ENCODE results near the gene PLXNA2.

PLXNA2 gene

DNA sequence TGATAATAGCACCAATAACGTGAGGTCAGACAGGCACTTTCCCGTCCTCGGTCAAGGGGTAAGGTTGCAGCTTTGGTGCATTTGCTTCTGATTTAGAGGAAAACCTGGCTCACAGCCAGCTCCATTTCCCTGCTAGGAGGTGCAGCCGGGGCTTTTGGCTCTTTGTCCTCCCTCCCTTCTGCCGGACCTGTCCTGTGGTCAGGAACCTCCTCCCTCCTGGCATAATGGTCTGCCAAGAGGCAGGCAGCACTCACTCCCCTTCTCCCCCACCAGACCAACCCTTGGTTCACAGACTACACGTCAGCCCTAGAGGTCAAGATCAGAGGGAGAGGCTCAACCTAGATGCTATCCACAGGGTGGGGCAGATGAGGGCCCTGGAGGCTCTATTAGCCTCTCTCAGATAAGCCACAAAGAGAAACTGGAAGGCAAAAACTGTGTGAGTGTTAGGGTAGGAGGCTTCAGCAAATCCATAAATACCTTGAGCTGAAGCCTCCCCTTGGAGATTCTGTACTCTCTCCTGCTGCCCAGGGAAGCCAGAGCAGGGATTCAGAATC is 64.8 kb downstream of the PLXNA2 start:
- DNase-seq (ENCODE audit: low spot score), result no peak

DNA sequence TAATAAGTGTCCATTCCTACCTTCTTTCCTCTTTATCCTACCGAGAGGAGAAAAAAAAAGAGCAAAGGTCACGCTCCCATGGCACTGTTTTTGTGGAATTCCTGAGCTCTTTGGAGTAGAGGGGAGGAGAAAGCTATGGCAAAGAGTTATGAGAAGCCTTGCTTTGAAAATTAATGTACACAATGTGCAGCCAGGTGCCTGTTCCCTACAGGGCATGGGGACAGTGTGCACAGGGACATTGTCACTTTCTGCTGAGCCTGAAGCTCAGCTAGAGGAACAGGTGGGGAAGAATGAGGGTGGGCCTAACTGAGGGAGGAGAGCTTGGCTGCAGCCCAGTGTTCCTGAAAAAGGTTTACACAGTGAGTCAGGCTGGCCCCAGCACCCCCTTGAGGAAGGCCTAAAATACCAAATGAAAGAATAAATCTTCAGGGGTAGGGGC is 66.1 kb downstream of the PLXNA2 start:
- no peak for DNase-seq (ENCODE audit: low spot score)

DNA sequence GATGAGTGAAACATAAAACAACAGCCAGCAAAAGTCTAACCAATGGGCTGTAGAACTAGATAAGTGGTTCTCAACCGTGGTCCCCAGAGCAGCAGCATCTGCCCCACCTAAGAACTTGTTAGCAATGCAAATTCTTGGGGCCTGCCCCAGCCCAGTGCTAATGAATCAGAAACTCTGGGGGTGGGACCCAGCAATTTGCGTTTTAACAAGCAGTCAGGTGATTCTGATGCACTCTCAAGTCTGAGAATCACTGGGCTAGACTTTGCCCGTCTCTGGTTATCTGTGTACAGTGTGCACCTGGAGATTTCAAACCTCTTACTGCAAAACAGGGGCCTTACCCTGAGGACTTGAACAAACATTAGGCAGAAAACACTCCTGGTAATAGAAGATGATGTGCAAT is 66.5 kb downstream of the PLXNA2 start:
- no peak for DNase-seq (ENCODE audit: low spot score)

- no peak for DNase-seq (ENCODE audit: low spot score)
These were observed 67.5 kb downstream of the PLXNA2 start for GRCh38 chr1:208176649-208177048.

GRCh38 chr1:208175508-208175895 is 68.7 kb downstream of the PLXNA2 start:
- no peak for DNase-seq (ENCODE audit: low spot score)

DNA sequence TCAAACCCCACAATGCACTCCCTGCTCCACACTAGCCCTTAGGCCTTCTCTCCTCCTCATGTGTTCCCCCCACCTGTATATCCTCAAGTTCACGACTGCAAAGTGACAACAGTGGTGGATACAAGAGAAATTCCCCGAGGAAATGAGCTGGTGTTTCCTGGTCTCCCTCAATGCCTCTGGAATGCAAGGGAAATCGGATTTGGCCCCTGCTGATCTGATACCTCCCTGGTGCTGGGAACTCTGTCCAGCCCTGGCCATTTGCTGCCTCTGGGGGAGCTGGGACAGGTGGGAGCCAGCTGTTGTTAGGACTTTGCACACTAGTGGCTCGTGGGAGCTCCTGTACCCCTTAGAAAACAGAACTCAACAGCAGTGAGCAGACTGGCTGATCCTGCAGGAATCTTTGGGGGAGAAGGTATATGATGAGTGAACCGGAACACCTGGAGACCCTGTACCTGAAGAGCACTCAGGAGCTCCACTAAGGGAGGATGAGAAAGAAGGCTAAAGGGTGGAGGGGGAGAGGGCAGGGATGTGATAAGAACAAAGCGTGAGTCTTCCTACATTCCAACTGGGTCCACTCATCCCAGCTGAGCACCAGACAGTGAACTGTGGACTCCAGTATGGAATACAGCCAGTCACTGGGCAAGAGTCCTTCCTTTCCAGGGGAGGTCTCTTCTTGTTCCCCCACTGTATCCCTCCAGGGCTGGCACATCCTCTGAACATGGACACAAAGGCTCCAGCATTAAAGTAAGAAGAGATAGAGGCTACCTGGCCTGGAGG is 69.3 kb downstream of the PLXNA2 start:
- DNase-seq (ENCODE audit: low spot score), result no peak

- no peak for DNase-seq (ENCODE audit: low spot score)
These were observed 70.0 kb downstream of the PLXNA2 start for GRCh38 chr1:208174200-208174599.

- no peak for DNase-seq (ENCODE audit: low spot score)
These were observed 70.4 kb downstream of the PLXNA2 start for GRCh38 chr1:208173749-208174148.

DNA sequence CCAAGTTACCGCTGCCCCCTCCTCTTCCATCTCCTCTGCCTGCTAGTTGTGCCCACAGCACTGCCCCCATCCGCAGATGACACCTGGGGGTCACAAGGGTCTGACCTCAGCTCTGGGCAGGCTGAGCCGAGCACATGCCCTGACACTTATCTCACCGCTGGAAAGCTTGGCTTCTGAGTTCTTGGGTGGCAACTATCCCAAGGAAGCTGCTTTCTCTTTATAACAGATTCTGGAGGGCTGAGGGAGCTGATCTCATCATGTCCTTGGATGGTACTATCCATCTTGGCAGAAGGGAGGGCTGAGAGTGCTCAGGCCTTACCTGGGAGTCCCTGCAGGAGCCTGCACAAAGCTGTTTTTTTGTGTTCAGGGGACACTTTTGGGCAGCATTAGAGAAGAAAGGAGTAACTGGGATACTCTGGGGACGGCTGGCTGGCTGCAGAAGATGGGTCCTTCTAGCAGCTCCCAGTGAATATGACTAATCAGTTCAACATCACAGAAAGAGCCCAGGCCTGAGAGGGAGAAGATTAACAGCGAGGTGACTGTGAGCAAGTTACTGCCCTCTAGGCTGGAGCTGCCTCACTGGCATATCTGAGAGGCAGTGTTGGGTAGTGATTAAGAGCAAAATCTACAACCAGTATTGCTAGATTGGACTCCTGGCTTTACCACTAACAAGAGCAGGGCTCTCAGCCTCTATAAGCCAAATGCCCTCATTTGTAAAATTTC is 71.6 kb downstream of the PLXNA2 start:
- DNase-seq (ENCODE audit: low spot score), result no peak

GRCh38 chr1:208171616-208172422 is 72.4 kb downstream of the PLXNA2 start:
- DNase-seq (ENCODE audit: low spot score), result no peak

DNA sequence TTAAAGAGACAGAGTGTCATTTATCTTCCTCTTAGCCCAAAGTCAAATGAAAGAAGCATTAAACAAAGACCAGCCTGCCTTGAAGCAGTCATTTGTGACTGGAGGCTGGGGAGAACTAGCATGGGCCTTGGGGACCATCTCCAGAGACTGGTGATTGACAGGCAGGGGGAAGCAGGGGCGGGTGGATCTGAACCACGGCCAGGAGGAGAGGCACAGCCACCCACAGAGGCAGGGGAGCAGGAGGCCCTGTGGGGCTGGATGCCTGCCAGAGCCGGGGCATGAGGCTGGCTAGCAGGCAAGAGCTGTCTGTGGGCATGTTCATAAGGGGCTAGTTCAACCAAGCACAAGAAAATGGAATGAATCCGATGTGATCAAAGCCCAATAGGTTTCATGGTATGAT is 73.9 kb downstream of the PLXNA2 start:
- no peak for DNase-seq (ENCODE audit: low spot score)

DNA sequence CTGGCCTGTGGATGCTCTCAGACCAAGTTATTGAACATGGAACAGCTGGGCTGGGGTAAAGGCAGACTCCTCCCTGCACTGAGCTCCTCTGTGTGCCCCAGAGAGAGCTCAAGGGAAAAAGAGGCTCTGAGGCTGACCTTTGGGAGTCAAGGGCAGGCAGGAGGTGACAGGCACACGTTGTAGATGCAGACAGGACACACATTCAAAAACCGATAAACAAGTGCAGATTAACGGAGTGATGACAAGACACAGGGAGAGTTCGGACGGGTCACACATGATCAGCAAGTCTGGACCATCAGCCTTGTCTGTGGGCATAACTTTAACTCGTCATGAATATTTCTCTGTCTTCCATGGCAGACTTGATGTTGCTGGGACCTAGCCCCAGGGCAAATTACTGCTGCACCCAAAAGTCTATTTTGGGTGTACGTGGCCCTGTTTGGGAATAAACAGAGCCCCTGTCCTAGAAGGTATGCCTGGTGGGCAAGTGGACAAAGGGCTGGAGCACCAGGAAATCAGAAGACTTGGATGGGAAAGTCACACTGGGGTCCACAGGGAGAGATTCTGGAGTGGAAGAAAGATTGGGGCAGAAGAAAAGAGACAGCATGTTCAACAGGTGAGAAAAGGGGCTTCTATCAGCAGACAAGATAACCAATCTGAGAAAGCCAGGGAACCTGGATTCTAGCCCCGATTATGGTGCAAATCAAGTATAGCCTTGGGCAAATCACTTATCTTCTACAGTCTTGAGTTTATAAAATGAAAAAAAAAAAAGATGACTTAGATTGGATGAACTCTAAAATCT is 74.9 kb downstream of the PLXNA2 start:
- DNase-seq (ENCODE audit: low spot score), result no peak

- DNase-seq (ENCODE audit: low spot score), result no peak
These were observed 76.8 kb downstream of the PLXNA2 start for GRCh38 chr1:208167261-208167869.

DNA sequence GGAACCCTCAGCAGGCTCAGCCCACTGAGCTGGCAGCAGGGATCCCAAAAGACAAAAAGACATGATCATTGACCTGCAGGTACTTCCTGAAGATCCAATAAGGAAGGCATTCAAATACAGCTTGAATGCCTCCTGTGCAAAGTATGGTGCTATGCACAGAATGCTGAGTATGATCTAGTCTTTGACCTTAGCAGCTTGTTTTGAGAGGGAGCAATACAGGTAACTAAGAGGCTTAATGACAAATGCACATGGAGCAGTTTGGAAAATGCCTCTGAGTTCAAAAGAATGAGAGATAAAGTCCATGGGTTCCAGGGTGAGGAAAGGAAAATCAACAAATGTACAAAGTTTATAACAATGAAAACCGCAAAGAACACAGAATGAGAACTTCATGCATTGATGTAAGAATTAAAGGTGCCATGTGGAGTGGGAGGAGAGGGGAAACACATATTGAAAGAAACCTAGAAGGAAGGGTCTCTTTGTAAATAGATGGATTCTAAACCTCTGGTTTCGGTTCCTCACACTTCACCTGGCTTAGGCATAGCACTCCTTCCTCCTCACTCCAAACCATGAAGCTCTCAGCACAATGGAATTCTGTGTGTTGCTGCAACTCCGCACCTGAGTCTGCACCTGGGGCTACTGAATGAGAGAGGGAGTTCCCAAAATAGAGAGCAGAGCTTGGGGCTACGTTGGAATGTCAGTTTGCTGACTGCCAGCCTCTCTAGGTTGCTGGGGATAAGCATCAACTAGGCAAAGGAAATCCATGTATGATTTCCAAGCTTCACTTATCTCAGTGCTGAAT is 77.6 kb downstream of the PLXNA2 start:
- DNase-seq (ENCODE audit: low spot score), result no peak

GRCh38 chr1:208165659-208166058 is 78.5 kb downstream of the PLXNA2 start:
- no peak for DNase-seq (ENCODE audit: low spot score)

GRCh38 chr1:208164609-208165008 is 79.6 kb downstream of the PLXNA2 start:
- no peak for DNase-seq (ENCODE audit: low spot score)

GRCh38 chr1:208163539-208163938 is 80.6 kb downstream of the PLXNA2 start:
- DNase-seq (ENCODE audit: low spot score), result no peak

- DNase-seq (ENCODE audit: low spot score), result no peak
These were observed 81.3 kb downstream of the PLXNA2 start for GRCh38 chr1:208162903-208163302.

DNA sequence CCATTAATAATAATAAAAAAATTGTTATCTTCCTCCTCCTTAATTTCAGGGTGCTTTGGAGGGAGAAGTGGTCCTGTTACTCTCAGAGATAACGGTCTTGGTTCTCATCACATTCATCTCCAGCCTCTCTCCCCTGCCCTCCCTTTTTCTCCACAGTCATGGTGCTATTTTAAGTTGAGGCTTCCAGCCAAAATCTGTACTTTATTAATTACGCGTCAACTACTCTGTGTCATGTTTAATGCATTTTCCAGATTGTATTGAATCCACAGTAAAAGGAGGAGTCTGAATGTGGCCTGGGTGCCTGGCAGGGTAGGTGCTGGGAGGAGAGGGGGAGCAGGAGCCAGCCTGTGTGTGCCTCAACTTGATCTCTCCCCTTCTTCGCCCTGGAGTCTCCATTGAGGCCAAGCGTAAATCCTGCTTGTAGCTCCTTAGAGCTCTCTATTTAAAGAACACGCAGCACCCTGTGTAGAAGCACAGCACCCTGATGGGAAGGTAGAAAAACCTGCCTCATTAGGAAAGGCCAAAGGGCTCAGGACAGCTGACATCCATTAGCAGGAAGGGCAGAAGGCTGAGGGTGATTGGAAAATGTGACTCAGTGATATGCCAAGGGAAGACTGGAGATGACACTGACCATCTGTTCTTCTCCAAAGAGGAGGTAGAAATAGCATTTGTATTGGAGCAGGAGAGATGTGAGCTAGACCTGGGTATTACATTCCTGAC is 82.4 kb downstream of the PLXNA2 start:
- no peak for DNase-seq (ENCODE audit: low spot score)

GRCh38 chr1:208161005-208161404 is 83.2 kb downstream of the PLXNA2 start:
- no peak for DNase-seq (ENCODE audit: low spot score)

All from left forelimb (tissue), 1 donor.